Motor neuron (in vitro differentiated cells): ENCODE results near the gene SCYGR8. TPM values are rescaled to one million over a fixed set of nuclear protein-coding genes. Genes with fewer than 3 reads are reported as not detected.

Experiments
- ATAC-seq, 8 experiments: fragments of 200-7000 bp; cut with Tn5 transposase; replicated peaks in 6 of 8; 2 replicates each; pipeline ENCODE4 v1.8.0; 2021; ENCODE audit warnings: mild to moderate bottlenecking in 8 of 8, moderate library complexity in 8 of 8
- H3K27ac ChIP-seq, 2 donors: fragments of 250-450 bp; sonication (Bioruptor Pico); 2 replicates each; pipeline ENCODE4 v1.9.0; 2021; ENCODE audit warnings: antibody characterized with exemption in 2 of 2, mild to moderate bottlenecking in 2 of 2, moderate library complexity in 1 of 2
- H3K4me1 ChIP-seq, 2 donors: fragments of 250-450 bp; sonication (Bioruptor Pico); replicated peaks in 1 of 2; 2 replicates each; pipeline ENCODE4 v1.6.1; 2021; ENCODE audit warnings: antibody characterized with exemption in 2 of 2, mild to moderate bottlenecking in 2 of 2, moderate library complexity in 1 of 2
- H3K4me3 ChIP-seq, 5 donors: fragments of 250-450 bp; sonication (Bioruptor Pico); 2 replicates each; pipeline ENCODE4 v1.9.0; 2021; ENCODE audit warnings: antibody characterized with exemption in 5 of 5, mild to moderate bottlenecking in 5 of 5, moderate library complexity in 4 of 5
- WGBS, 10 experiments: fragments of 450-650 bp; shearing (Covaris generic); methylation state at CpG; one replicate each; pipeline ENCODE4 v1.0.0; 2022; 5-methylcytosine and 5-hydroxymethylcytosine counted together
- in situ Hi-C, 9 experiments: fragments of 400-800 bp; cut with MboI; loops; one replicate each; pipeline ENCODE4 v1.15.0; 2021; ENCODE audit warnings: low sequenced_read_pairs in 9 of 9, low pct_unique_long_range_greater_than_20kb in 2 of 9; ENCODE audit not compliant: unreplicated experiment in 9 of 9
- total RNA-seq, 8 experiments: library from RNA; unstranded; fragments of 300-600 nt; gene quantifications; 2 replicates each; pipeline versions ENCODE4 v1.2.3 to v1.2.4, GENCODE V29; 2022

The SCYGR8 gene
- total RNA-seq, 8 experiments from 2014 or later: 0.38 TPM; not detected in 7

DNA sequence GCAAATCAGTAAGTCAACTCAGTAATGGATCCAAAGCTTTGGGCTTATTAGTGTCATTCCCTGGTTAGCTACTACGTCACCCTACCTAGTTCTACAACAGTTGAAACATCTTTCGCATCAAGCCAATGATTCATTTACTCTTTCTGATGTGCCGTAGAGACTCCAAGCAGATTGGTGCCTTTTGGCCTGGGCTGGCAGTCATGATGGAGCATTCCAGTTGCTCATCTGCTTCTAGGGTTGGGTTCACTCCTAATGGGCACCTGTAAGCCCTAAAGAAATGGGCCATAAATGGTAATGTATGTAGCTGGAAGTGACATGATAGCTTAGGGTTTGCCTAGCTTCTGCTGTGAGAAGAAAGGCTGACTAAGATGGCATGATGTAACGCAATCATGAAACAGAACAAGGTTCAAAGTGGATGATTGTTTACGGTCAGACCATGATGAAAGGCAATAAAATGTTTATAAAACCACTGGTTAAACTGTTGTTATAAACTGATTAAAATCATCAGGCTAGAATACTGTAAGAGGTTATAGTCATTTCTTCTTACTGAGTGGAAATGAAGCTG, 47.5 kb downstream of the SCYGR8 start:
- no peaks in the 10 kb centered on the region for H3K4me1 ChIP-seq
- ATAC-seq: no peak
- H3K4me3 ChIP-seq: no peak overlapping the region
- in situ Hi-C loops: no loop called here
- H3K27ac ChIP-seq: no peak overlapping the region
- 17 to 100% (median 78%) methylated on average over 2 to 5 of the region's 5 CpGs for WGBS, 10 experiments

Other genes with a start within 250 kb of the SCYGR8 start
- gene SCYGR2, start 147.0 kb upstream of the SCYGR8 start, total RNA-seq: 1 to 10 TPM in 1 of 8 experiments, not detected in 7; 3.1 TPM
- not detected for gene SCYGR3, start 131.1 kb upstream of the SCYGR8 start, total RNA-seq
- under 1 TPM in 2 of 8 experiments, not detected in 6; 0.36 to 0.62 TPM for gene SCYGR4, start 128.4 kb upstream of the SCYGR8 start, total RNA-seq
- gene SCYGR5, start 79.1 kb upstream of the SCYGR8 start, total RNA-seq: not detected
- gene SLC19A3, start 27.9 kb upstream of the SCYGR8 start, total RNA-seq: 1 to 10 TPM in 3 of 8 experiments, under 1 TPM in 5; 0.27 to 7.5 (median 0.78) TPM
- gene SCYGR6, start 21.1 kb upstream of the SCYGR8 start, total RNA-seq: not detected
- gene SCYGR7, start 17.6 kb upstream of the SCYGR8 start, total RNA-seq: not detected
- under 1 TPM in 2 of 8 experiments, not detected in 6; 0.16 to 0.38 TPM for gene CCL20, start 67.9 kb downstream of the SCYGR8 start, total RNA-seq
- 10 to 100 TPM in 1 of 8 experiments, under 1 TPM in 3, not detected in 4; 0.08 to 28.3 (median 0.13) TPM for gene DAW1, start 125.7 kb downstream of the SCYGR8 start, total RNA-seq